ENCODE measurements around the gene PRDM7.
A peak's percentile ranks its signal among the peaks of the same experiment; 100 is the strongest.

PRDM7 gene

GRCh38 chr16:90055371-90055770, 21.8 kb downstream of the PRDM7 start:
- no peak overlapping the region for H3K4me3 Mint-ChIP-seq
- no peak for DNase-seq
- TF ChIP-seq, protein P1, sequence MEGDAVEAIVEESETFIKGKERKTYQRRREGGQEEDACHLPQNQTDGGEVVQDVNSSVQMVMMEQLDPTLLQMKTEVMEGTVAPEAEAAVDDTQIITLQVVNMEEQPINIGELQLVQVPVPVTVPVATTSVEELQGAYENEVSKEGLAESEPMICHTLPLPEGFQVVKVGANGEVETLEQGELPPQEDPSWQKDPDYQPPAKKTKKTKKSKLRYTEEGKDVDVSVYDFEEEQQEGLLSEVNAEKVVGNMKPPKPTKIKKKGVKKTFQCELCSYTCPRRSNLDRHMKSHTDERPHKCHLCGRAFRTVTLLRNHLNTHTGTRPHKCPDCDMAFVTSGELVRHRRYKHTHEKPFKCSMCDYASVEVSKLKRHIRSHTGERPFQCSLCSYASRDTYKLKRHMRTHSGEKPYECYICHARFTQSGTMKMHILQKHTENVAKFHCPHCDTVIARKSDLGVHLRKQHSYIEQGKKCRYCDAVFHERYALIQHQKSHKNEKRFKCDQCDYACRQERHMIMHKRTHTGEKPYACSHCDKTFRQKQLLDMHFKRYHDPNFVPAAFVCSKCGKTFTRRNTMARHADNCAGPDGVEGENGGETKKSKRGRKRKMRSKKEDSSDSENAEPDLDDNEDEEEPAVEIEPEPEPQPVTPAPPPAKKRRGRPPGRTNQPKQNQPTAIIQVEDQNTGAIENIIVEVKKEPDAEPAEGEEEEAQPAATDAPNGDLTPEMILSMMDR (IDR thresholded peaks at IDR 0.05): no peak
- H3K36me3 Mint-ChIP-seq (ENCODE audit: low read depth): peaks cover 12% of the 10 kb centered on the region
- peaks cover 62% of the 10 kb centered on the region for H3K9me3 Mint-ChIP-seq
- H3K27ac Mint-ChIP-seq: no peak overlapping the region
- H3K27me3 Mint-ChIP-seq (ENCODE audit: low read depth, poor library complexity): peaks cover 34% of the 10 kb centered on the region
- H3K4me1 Mint-ChIP-seq: no peaks in the 10 kb centered on the region

DNA sequence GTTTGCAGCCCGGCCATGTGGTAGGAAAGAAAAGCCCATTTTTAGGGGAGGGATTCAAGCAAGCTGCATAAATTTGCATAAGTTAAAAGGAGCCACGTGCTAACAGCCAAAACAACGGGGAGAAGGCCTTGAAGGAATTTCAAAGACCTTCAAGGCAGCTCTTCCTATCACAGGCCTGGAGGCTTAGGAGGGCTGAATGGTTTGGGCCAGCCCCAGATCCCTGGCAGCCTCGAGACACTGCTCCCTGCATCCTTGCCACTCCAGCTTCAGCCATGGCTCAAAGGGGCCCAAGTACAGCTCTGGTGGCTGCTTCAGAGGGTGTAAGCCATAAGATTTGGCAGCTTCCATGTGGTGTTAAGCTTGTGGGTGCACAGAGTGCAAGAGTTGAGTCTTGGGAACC, 22.6 kb downstream of the PRDM7 start:
- H3K36me3 Mint-ChIP-seq (ENCODE audit: low read depth): peaks cover 12% of the 10 kb centered on the region
- no peak for DNase-seq
- no peak overlapping the region for H3K27ac Mint-ChIP-seq
- H3K9me3 Mint-ChIP-seq: peaks cover 62% of the 10 kb centered on the region
- H3K4me3 Mint-ChIP-seq: no peak overlapping the region
- TF ChIP-seq, protein P1 (IDR thresholded peaks at IDR 0.05): no peak
- no peaks in the 10 kb centered on the region for H3K4me1 Mint-ChIP-seq
- H3K27me3 Mint-ChIP-seq (ENCODE audit: low read depth, poor library complexity): peaks cover 26% of the 10 kb centered on the region

- peaks cover 26% of the 10 kb centered on the region for H3K27me3 Mint-ChIP-seq (ENCODE audit: low read depth, poor library complexity)
- H3K4me1 Mint-ChIP-seq: peaks cover 4% of the 10 kb centered on the region
- no peak overlapping the region for H3K27ac Mint-ChIP-seq
- peaks cover 12% of the 10 kb centered on the region for H3K36me3 Mint-ChIP-seq (ENCODE audit: low read depth)
- H3K4me3 Mint-ChIP-seq: no peak overlapping the region
- no peak for DNase-seq
- TF ChIP-seq, protein P1 (IDR thresholded peaks at IDR 0.05): no peak
- H3K9me3 Mint-ChIP-seq: peaks cover 62% of the 10 kb centered on the region
These were observed 23.1 kb downstream of the PRDM7 start for GRCh38 chr16:90053902-90054500.

DNA sequence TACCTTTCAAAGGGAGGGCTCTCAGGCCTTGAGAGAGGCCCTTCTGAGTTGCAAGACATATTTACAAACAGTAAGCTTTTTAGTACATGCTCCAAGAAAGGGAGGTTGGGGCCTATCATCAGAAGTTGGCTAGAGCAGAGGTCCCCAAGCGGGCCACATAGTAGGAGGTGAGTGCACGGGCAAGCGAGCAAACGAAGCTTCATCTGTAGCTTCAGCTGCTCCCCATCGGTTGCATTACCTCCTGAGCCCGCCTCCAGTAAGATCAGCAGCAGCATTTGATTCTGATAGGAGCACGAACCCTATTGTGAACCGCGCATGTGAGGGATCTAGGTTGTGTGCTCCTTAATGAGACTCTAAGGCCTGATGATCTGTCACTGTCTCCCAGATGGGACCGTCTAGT, 26.2 kb downstream of the PRDM7 start:
- TF ChIP-seq, protein P1 (IDR thresholded peaks at IDR 0.05): no peak
- peaks cover 13% of the 10 kb centered on the region for H3K27me3 Mint-ChIP-seq (ENCODE audit: low read depth, poor library complexity)
- no peak overlapping the region for H3K4me3 Mint-ChIP-seq
- peaks cover 40% of the 10 kb centered on the region for H3K9me3 Mint-ChIP-seq
- peaks cover 23% of the 10 kb centered on the region for H3K4me1 Mint-ChIP-seq
- peaks cover 12% of the 10 kb centered on the region for H3K36me3 Mint-ChIP-seq (ENCODE audit: low read depth)
- no peak overlapping the region for H3K27ac Mint-ChIP-seq
- DNase-seq: no peak

GRCh38 chr16:90048737-90049330, 28.3 kb downstream of the PRDM7 start:
- DNase-seq: no peak
- H3K9me3 Mint-ChIP-seq: peaks cover 19% of the 10 kb centered on the region
- peaks cover 24% of the 10 kb centered on the region for H3K4me1 Mint-ChIP-seq
- peaks cover 13% of the 10 kb centered on the region for H3K27me3 Mint-ChIP-seq (ENCODE audit: low read depth, poor library complexity)
- TF ChIP-seq, protein P1 (IDR thresholded peaks at IDR 0.05): no peak
- H3K36me3 Mint-ChIP-seq (ENCODE audit: low read depth): peaks cover 7% of the 10 kb centered on the region
- H3K27ac Mint-ChIP-seq: peak overlapping the region; percentile 51
- H3K4me3 Mint-ChIP-seq: no peak overlapping the region

DNA sequence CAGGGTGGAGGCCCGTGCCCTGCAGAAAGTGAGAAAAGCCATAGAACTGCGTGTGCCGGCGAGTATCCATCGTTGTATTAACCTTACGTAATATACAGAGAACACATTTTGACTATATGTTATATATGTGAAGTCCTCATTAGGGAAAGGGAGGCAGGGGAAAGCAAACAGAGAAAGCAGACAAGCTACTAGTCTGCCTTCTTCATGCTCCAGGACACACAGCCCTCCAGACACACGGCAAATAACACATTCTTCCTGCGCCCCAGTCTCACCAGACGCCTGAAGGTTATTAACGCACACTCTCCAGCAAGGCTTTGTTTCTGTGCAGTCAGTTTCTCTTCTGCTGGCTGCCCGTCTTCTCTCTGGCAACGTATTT, 28.8 kb downstream of the PRDM7 start:
- Mint-ChIP-seq H3K27ac (peak overlapping the region; percentile 51), H3K27me3 (ENCODE audit: low read depth, poor library complexity) (peaks cover 13% of the 10 kb centered on the region), H3K4me1 (peaks cover 24% of the 10 kb centered on the region), H3K9me3 (peaks cover 14% of the 10 kb centered on the region), H3K36me3 (ENCODE audit: low read depth) (peaks cover 4% of the 10 kb centered on the region), H3K4me3 (peak overlapping the region; percentile 36)
- DNase-seq: no peak
- TF ChIP-seq, protein P1 (IDR thresholded peaks at IDR 0.05): no peak
